Forelimb muscle (tissue), 1 donor: ENCODE data around the gene SLC25A39. TPM values are rescaled to one million over a fixed set of nuclear protein-coding genes. Genes with fewer than 3 reads are reported as not detected.
"Not testable (repeated sequence)": the region's sequence is repeated elsewhere in the genome, so short reads cannot be mapped to it uniquely, and the experiment has no call there.

Experiments
- DNase-seq: peaks from one replicate; pipeline ENCODE4 v3.0.0-alpha.2; 2013; ENCODE audit warnings: low read depth
- polyA plus RNA-seq: library from polyadenylated mRNA; unstranded; fragments of 120-200 nt; gene quantifications from one replicate; pipeline ENCODE4 v1.2.1, GENCODE V29; 2013; ENCODE audit not compliant: insufficient read length

The SLC25A39 gene
- polyA plus RNA-seq, 1 donor: 54.3 TPM

DNA sequence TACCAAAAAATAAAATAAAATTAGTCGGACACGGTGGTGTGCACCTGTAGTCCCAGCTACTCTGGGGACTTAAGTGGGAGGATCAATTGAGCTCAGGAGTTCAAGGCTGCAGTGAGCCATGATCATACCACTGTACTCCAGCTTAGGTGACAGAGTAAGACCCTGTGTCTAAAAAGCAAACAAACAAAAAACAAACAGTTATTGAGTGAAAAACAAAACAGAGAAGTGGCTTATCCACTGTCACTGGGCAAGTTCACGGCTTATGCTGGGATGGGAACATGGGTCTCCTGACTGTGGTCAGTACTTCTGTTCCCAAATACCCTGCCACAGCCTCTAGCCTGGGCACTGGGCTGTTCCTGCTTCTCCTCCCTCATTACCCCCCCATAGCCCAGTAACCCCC, 10.9 kb upstream of the SLC25A39 start:
- no peak for DNase-seq

- no peak for DNase-seq
Observed at GRCh38 chr17:44334727-44335126, 10.1 kb upstream of the SLC25A39 start.

GRCh38 chr17:44334315-44334714, 9.7 kb upstream of the SLC25A39 start:
- no peak for DNase-seq

GRCh38 chr17:44333371-44333770, 8.7 kb upstream of the SLC25A39 start:
- DNase-seq: no peak

DNA sequence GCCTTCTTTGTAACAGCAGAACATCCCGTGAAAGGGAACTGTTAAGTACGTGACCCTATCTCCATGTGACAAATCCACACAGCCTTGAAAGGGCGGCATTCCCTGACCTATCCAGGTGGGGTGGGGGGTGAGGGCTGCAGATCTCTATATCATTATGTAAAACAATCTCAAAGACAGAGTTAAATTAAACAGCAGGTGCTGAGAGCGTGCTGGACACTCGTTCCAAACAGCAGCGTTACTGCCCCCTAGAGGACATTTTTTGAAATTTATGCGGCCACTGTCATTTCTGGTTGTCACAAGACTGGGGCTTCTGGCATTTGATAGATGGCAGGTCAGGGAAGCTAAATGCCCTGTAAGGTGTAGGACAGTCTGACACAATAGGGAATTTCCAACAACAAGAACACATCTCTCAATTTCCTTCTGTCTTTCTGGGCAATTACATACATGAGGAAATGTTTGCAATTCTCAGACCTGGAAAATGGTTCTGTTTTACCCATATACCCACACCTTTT, 6.7 kb upstream of the SLC25A39 start:
- DNase-seq: no peak

DNA sequence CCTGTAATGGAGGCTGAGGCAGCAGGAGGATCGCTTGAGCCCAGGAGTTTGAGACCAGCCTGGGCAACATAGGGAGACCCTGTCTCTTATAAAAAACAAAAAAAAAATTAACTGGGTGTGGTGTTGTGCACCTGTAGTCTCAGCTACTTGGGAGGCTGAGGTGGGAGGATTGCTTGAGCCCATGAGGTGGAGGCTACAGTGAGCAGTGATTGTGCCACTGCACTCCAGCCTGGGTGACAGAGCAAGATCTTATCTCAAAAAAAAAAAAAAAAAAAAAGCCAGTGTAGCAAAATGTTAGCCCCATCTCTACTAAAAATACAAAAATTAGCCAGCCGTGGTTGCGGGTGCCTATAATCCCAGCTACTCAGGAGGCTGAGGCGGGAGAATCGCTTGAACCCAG, 5.6 kb upstream of the SLC25A39 start:
- DNase-seq: not testable (repeated sequence)

GRCh38 chr17:44329516-44329915, 4.9 kb upstream of the SLC25A39 start:
- not testable (repeated sequence) for DNase-seq

- no peak for DNase-seq
Observed at GRCh38 chr17:44327715-44328449, 3.3 kb upstream of the SLC25A39 start.

DNA sequence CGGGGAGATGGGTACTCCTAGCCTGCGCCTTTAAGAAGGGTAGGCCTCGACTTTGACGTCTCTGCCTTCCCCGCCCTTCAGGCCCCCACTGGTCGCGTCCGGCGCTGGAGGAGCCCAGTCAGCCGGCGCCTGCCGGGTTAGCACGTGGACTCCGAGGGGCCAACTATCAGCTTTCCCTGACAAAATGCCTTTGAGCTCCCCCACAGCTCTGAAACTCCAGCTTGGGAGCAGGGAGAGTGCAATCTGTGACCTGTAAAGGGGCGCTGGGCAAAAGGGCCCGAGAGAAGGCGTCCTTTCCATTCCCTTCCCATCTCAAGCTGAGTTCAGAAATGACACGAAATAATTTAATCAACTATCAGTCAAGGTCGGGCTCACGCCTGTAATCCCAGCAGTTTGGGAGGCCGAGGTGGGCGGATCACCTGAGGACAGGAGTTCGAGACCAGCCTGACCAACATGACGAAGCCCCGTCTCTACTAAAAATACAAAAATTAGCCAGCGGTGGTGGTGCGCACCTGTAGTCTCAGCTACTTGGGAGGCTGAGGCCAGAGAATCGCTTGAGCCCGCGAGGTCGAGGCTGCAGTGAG, 2.3 kb upstream of the SLC25A39 start:
- peak; percentile 89 for DNase-seq

DNA sequence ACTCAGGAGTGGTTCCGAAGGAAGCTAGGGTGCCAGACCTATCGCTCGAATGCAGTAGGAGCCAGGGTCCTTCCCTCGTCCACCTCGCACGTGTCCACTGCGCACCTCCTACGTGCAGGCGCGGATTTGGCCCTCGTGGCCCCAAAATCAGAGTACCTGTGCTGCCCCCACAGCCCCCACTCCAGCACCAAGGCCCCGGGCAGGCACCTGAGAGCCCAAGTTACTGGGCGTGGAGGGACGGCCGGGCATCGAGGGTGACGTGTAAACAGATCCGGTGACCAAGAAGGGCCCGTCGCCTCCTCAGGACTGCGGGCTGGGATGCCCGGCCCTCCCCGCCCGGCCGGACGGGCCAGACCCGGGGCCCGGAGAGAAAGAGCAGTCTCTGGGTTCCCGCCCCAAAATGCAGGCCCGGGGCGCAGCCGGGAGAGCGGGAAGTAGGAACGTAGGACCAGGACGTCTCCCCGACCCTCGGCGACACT, 492 bp downstream of the SLC25A39 start:
- DNase-seq: no peak

DNA sequence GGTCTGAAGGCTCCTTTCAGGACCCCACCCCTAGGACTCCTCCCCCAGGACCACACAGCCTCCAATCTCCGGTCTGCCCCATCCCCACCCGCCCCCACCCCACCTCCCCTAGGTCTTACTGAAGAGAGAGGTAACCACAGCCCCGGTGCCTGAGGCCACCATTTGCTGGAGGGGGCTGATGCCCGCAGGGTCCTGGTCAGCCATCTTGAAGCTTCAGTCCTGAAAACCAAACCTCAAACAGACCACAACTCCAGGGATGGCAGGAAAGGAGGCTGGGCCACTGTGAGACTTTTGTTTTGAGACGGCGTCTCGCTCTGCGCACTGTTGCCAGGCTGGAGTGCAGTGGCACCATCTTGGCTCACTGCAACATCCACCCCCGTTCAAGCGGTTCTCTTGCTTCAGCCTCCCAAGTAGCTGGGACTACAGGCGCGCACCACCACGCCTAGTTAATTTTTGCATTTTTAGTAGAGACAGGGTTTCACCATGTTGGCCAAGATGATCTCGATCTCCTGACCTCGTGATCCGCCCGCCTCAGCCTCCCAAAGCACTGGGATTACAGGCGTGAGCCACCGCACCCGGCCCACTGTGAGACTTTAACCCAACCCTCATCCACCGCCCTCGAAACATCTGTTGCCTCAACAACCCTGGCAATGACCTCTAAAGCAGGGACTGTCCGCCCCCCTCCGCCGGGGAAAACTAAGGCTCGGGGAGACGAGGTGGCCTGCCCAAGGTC, 1.1 kb downstream of the SLC25A39 start:
- DNase-seq: no peak

- DNase-seq: no peak
Observed at GRCh38 chr17:44322236-44322895, 2.3 kb downstream of the SLC25A39 start.

- no peak for DNase-seq
Observed at GRCh38 chr17:44321246-44322120, 3.1 kb downstream of the SLC25A39 start.

- DNase-seq: no peak
Observed at GRCh38 chr17:44320066-44320465, 4.6 kb downstream of the SLC25A39 start.

DNA sequence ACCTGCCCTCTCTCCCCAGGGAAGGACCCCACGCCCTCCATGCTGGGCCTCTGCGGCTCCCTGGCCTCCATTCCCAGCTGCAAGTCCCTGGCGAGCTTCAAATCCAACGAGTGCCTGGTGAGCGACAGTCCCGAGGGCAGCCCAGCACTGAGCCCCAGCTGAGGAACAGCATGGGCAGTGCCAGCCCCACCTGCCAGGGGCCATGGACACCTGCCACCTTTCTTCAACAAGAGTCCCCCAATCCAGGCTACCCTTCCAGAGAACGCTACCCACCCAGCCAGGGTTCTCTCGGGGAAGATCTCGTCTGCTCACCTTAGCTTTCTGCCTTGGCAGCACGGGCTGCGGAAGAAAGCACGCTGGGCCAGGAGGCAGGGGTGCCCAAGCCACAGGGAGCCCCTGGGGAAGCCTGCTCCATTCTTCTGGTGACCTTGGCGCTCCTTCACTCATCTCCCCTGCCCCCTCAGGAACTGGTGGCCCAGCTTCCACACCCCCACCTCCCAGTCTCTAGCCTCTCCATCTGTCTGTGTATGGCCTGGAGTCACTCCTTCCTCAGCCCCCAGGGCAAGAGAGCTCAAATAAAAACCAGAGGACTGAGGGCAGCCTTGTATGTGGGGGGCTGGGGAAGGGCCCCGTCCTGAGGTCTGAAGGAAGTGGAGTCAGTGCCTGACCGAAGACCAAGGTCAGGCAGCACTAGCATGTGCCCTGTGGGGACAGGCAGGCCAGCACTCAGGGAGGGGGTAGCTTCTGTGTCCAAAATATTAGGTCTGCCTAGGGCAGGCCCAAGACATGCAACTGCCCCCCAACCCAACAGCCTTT, 6.3 kb downstream of the SLC25A39 start:
- no peak for DNase-seq

DNA sequence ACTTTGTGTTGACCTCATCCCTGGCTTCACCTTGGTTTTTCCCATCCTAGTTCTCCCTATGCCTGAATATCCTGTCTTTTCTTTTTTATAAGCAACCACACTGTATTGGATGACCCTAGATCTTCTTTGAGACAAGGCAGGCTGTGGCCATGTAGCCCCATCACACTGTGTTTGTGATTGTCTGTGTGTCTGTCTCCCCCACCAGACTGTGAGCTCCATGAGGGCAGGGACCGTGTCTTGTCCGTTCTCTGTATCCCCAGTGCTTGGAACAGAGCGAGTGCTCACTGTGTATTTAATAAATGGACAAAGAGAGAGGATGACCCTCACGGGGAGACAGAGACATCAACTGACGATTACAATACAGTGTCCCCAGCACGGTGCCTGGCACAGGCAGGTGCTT, 7.1 kb downstream of the SLC25A39 start:
- no peak for DNase-seq

DNA sequence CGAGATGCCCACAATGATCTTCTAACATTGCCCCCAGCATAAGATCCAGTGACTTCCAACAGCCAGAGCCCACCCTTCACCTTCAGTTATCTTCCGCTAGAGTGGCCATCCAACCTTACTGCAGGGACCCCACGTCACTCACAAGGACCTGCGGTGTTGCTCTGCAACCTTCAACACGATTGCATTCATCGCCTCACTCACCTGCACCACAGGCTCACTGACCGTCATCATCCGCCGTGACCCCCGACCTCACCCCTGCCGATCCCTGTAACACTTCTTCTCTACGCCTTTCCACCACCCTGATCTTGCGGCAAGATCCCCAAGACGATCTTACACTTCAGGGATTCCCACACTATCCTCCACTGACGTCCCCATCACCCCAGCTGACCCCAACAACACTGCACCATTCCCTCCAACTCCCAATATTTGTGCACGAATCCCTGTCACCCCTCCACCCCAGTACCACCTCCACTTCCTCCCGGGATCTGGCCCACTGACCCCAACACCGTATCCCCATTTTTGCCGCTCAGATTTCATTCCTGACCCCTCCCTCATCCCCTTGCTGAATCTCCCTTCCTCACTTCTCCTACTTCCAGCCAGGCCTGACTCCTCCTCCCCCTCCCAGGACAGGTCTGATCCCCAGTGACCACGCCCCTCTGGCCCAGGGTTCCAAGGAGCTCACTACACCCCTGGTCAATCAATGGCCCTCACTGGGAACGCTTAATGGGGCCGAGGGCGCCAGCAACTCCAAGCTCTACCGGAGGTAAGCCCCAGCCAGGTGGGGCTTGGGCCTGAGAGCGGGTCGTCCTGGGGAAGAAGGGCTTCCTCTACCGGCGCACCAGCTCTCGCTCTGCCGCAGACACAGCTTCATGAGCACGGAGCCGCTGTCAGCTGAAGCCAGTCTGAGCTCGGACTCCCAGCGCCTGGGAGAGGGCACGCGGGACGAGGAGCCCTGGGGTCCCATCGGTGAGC, 8.6 kb downstream of the SLC25A39 start:
- no peak for DNase-seq

DNA sequence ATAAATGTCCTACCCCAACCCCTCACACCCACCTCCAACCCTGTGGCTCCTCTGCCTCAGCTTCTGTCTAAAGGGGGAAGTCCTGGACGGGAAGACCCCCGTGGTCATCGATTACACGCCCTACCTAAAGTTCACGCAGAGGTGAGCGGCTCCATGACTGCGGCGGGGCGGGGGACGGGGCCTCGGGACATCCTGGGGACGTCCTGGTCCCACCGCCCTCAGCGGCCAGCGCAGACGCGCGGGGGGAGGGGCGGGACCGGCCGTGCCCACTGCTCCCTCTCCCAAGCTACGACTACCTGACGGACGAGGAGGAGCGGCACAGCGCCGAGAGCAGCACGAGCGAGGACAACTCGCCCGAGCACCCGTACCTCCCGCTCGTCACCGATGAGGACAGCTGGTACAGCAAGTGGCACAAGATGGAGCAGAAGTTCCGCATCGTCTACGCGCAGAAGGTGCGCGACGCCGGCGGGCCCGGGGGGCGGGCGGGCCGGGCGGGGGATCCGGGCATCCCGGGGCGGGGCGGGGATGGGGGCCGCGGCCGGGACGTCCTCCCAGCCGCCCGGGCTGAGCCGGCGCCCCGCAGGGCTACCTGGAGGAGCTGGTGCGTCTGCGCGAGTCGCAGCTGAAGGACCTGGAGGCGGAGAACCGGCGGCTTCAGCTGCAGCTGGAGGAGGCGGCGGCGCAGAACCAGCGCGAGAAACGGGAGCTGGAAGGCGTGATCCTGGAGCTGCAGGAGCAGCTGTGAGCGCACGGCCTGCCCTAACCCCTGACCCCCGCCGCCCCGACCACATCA, 9.6 kb downstream of the SLC25A39 start:
- DNase-seq: no peak
